ENCODE measurements around the gene SPG11. TPM values are rescaled to one million over a fixed set of nuclear protein-coding genes. Genes with fewer than 3 reads are reported as not detected.
A peak's percentile ranks its signal among the peaks of the same experiment; 100 is the strongest.

The SPG11 gene
- total RNA-seq, 2 donors from 2014 or later: 68.1 to 76.0 TPM

DNA sequence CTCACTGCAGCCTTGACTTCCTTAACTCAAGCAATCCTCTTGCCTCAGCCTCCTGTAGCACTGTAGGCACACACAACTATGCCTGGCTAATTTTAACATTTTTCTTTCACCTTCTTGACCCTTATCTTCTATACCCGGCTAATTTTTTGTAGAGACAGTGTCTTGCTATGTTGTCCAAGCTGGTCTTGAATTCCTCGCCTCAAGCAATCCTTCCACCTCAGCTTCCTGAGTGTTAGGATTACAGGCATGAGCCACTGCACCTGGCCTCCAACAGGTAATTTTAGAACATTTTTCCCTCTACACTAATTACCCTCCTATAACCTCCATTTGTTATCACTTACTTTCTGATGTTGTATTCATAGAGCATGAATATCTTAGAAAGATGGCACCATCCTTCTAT, 60.3 kb downstream of the SPG11 start:
- TF ChIP-seq, protein P1, sequence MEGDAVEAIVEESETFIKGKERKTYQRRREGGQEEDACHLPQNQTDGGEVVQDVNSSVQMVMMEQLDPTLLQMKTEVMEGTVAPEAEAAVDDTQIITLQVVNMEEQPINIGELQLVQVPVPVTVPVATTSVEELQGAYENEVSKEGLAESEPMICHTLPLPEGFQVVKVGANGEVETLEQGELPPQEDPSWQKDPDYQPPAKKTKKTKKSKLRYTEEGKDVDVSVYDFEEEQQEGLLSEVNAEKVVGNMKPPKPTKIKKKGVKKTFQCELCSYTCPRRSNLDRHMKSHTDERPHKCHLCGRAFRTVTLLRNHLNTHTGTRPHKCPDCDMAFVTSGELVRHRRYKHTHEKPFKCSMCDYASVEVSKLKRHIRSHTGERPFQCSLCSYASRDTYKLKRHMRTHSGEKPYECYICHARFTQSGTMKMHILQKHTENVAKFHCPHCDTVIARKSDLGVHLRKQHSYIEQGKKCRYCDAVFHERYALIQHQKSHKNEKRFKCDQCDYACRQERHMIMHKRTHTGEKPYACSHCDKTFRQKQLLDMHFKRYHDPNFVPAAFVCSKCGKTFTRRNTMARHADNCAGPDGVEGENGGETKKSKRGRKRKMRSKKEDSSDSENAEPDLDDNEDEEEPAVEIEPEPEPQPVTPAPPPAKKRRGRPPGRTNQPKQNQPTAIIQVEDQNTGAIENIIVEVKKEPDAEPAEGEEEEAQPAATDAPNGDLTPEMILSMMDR (IDR thresholded peaks at IDR 0.05): no peak
- Histone ChIP-seq H3K36me3 (peaks cover 27% of the 10 kb centered on the region), H3K4me3 (no peak overlapping the region), H3K4me1 (ENCODE audit: control insufficient read depth in 1 of 2, low read depth in 2 of 2) (no peaks in the 10 kb centered on the region), H3K9me3 (no peaks in the 10 kb centered on the region), H3K27me3 (replicated peaks; ENCODE audit: insufficient read depth) (no peaks in the 10 kb centered on the region), H3K27ac (no peak overlapping the region)
- ATAC-seq (ENCODE audit: insufficient number of reproducible peaks, low FRiP score, low read depth) (no peak), DNase-seq (ENCODE audit: low spot score) (no peak)

DNA sequence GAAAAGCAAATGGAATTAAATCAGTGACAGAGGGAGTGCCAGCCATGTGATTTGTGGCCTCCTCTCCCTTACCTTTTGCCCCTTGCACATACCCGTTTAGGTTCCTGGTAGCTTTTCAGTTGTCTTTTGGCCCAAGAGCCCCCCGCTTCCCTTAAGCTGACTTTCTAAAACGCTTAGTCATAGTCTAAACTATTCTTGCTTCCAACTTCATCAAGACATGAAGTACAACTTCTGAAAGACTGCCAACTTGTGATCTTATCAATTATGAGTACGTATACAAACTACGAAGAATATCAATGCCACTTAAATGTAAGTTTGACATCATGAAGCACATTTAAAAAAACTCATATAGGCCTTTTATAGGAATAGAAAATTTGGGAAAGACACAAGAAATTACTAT, 64.6 kb downstream of the SPG11 start:
- TF ChIP-seq, protein P1 (IDR thresholded peaks at IDR 0.05): no peak
- no peaks in the 10 kb centered on the region for H3K4me1 ChIP-seq (ENCODE audit: control insufficient read depth in 1 of 2, low read depth in 2 of 2)
- H3K27me3 ChIP-seq (replicated peaks; ENCODE audit: insufficient read depth): no peaks in the 10 kb centered on the region
- DNase-seq (ENCODE audit: low spot score) (no peak), ATAC-seq (ENCODE audit: insufficient number of reproducible peaks, low FRiP score, low read depth) (no peak)
- H3K9me3 ChIP-seq: no peaks in the 10 kb centered on the region
- H3K36me3 ChIP-seq: peaks cover 32% of the 10 kb centered on the region
- H3K27ac ChIP-seq: peak overlapping the region; percentile 4 to 46
- no peak overlapping the region for H3K4me3 ChIP-seq

DNA sequence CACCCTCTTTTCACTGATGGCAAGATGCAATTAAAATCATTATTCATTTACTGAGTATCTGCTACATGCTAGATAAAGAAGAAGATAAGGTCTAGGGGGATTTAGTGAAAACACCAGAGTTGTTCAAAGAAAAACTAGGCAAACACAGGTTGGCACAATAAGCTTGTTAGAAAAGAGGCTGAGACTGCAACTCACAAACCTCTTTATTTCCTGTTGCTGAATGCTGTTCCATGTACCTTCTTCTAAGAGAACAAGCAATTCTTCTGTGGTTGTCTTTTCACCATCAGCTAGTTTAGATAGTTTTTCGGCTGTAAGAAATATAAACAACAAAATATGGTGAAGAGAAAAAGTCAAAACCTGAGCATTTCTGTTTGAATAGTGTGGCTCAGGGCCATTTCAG, 65.4 kb downstream of the SPG11 start:
- peaks cover 32% of the 10 kb centered on the region for H3K36me3 ChIP-seq

DNA sequence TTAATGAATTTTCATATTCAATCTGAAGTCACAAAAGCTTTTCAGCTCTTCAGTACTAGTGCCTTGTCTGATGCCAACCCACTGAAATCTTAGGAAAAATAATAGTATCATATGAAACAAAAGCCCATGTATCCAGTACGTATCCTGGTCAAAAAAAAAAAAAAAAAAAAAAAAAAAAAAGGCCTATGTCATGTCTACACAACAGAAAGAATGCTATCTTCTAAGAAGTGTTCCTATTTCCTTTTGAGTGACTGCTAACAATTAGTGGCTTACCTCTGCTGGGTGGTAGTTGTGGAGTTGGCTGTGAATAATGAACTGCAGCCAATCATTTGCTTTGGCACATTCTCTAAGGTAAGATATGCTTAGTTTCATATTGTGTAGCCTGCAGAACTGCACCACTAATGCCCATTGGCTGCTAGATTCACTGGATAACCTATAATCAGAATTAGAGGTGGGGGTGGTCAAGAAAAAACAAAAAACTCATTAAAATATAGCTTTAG, 66.9 kb downstream of the SPG11 start:
- ATAC-seq (ENCODE audit: insufficient number of reproducible peaks, low FRiP score, low read depth): no peak
- peaks cover 40% of the 10 kb centered on the region for H3K36me3 ChIP-seq
- TF ChIP-seq, protein P1 (IDR thresholded peaks at IDR 0.05): no peak
- DNase-seq (ENCODE audit: low spot score): no peak
- no peak overlapping the region for H3K27ac ChIP-seq
- no peak overlapping the region for H3K4me3 ChIP-seq
- H3K4me1 ChIP-seq (ENCODE audit: control insufficient read depth in 1 of 2, low read depth in 2 of 2): no peaks in the 10 kb centered on the region
- no peaks in the 10 kb centered on the region for H3K27me3 ChIP-seq (replicated peaks; ENCODE audit: insufficient read depth)
- H3K9me3 ChIP-seq: no peaks in the 10 kb centered on the region

More for the DNA sequence above, 65.4 kb downstream of the SPG11 start:
- ATAC-seq (ENCODE audit: insufficient number of reproducible peaks, low FRiP score, low read depth) (no peak), DNase-seq (ENCODE audit: low spot score) (no peak)
- TF ChIP-seq, protein P1 (IDR thresholded peaks at IDR 0.05): no peak
- Histone ChIP-seq H3K27me3 (replicated peaks; ENCODE audit: insufficient read depth) (no peaks in the 10 kb centered on the region), H3K4me3 (no peak overlapping the region), H3K4me1 (ENCODE audit: control insufficient read depth in 1 of 2, low read depth in 2 of 2) (no peaks in the 10 kb centered on the region), H3K27ac (no peak overlapping the region), H3K9me3 (no peaks in the 10 kb centered on the region)

DNA sequence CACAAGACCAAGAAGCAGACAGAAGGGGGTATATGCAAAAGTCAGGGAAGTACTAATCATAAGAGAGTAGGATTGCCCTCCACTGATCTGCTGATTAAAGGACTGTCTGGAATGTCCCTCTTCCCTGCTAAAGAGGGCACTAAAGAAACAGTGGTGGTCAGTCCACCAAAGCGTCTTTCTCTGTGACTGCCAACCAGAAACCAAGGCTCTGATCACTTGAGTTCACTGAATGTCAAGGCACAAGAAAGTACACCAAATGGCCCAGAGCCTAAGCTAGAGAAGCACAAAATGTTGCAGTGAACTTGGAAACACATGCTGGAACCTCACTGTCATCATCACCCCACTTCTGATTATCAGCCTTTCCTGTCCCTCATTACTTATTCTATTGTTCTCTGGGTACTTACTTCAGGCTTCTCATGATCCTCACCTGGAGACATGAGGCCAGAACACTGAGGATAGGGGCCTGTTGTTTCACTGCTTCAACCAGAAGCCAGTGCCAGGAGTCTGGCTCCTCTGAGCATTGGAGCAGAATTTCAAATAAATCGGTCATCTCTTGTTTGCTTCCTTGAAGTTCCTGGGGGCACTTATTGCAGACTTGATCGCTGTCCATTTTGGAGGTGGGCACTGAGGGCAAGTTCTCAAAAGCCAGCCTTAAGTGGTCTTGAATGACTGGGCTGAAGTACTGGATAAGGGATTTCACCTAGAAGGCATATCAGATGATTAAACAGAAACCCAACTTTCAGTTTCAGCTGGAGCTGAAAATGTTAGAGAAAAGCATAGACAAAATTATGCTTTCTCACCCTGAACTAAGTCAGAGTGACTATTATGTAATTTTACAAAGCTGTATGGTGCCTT, 67.6 kb downstream of the SPG11 start:
- H3K4me1 ChIP-seq (ENCODE audit: control insufficient read depth in 1 of 2, low read depth in 2 of 2): no peaks in the 10 kb centered on the region
- no peak overlapping the region for H3K27ac ChIP-seq
- H3K27me3 ChIP-seq (replicated peaks; ENCODE audit: insufficient read depth): no peaks in the 10 kb centered on the region
- H3K4me3 ChIP-seq: no peak overlapping the region
- H3K36me3 ChIP-seq: peaks cover 45% of the 10 kb centered on the region
- H3K9me3 ChIP-seq: no peaks in the 10 kb centered on the region
- TF ChIP-seq, protein P1 (IDR thresholded peaks at IDR 0.05): no peak
- ATAC-seq (ENCODE audit: insufficient number of reproducible peaks, low FRiP score, low read depth) (no peak), DNase-seq (ENCODE audit: low spot score) (no peak)
